HUES48 (cell line): ENCODE data around the gene TAF9B.
A peak's percentile ranks its signal among the peaks of the same experiment; 100 is the strongest.
"Not testable (repeated sequence)": the region's sequence is repeated elsewhere in the genome, so short reads cannot be mapped to it uniquely, and the experiment has no call there.

Source experiments
- H3K27ac ChIP-seq: one replicate; pipeline ENCODE4 v1.7.0; 2013; ENCODE audit warnings: low read depth, low read length, inconsistent platforms
- H3K27me3 ChIP-seq: 2 replicates; pipeline ENCODE4 v1.6.1; 2013; ENCODE audit warnings: mild to moderate bottlenecking, low read length; ENCODE audit not compliant: control insufficient read depth, insufficient read depth
- H3K36me3 ChIP-seq: 2 replicates; pipeline ENCODE4 v1.6.1; 2013; ENCODE audit warnings: low read length; ENCODE audit not compliant: control insufficient read depth, insufficient read depth
- H3K4me1 ChIP-seq: 2 replicates; pipeline ENCODE4 v1.6.1; 2013; ENCODE audit warnings: mild to moderate bottlenecking, low read length; ENCODE audit not compliant: control insufficient read depth, insufficient read depth
- H3K4me3 ChIP-seq: 2 replicates; pipeline ENCODE4 v1.5.1; 2013; ENCODE audit warnings: mild to moderate bottlenecking, low read depth, low read length
- H3K9ac ChIP-seq: 2 replicates; pipeline ENCODE4 v1.6.1; 2013; ENCODE audit warnings: mild to moderate bottlenecking, low read depth, low read length, moderate library complexity
- H3K9me3 ChIP-seq: 2 replicates; pipeline ENCODE4 v1.6.1; 2013; ENCODE audit warnings: low read length; ENCODE audit not compliant: control insufficient read depth, insufficient read depth

TAF9B gene

DNA sequence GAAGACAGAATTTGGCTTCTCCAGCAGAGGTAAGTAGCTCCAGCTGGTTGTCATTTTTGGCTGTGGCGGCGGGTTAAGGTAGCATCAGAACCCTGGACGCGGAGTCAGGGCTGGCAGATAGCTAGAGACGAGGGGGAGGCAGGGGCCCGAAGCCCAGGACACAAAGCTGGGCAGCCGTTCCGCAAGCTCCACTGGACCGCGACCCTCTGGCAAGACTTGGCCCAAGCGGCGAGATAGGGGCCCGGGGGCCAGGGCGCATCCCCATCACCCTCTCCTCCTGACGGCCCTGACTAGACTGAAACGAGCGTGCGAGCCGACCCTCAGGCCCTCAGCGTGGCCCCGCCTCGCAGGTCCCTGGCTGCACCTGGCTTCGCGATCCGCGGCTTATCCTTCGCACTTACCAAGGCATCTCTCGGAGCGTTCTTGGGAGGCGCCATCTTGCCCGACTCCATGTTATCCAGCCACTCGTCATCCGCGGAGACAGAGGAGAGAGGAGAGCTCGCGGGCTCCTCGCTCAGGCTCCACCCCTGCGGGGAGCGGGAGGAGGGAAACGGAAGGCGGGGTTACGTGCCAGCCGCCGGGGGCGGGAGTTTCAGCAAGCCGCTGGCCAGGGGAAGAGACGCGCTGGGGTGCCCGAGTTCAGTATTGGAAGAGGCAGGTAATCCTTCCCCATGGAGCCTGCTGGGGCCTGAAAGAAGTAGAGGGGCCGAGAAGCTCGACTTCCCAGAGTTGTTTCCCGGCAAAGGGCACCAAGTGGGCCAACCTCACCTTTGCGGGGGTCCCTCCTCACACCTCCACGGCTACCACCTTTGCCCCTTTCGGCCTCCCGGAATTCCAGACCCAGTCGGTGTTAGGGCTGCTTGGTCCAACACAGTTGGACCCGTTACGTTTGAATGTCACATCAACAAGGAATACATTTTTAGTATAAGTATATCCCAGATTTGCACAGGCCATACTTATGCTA lies at the start of gene TAF9B:
Gene TAF9B (minus strand): TSS at position 491 of the 964 bp plus-strand sequence. CDS start 39 bp downstream, at position 452.
- Histone ChIP-seq H3K4me3 (peak within 1 kb of the TSS; percentile 65), H3K9me3 (peaks cover 31% of the 10 kb centered on the region), H3K9ac (peak within 1 kb of the TSS; percentile 66; the same call in 1 of the 2 replicates), H3K36me3 (no peaks in the 10 kb centered on the region), H3K27me3 (no peaks in the 10 kb centered on the region), H3K27ac (peak within 1 kb of the TSS; percentile 63), H3K4me1 (no peaks in the 10 kb centered on the region)

DNA sequence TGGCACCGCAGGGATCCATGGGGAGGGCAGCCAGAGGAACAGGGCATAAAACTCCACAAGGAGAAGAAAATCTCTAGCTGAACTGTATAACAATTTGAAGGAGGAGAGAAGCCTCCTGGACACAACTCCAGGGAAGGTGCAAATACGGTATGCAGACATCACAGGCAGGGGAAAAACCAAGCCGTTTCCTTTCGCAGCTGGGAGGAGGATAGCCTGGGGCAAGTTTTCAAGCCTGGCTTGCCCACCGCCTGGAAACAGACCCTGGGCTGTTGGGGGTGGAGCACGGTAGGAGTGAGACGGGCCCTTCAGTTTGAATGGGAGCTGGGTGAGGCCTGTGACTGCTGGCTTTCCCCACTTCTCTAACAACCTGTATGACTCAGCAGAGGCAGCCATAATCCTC lies 43.4 kb upstream of the TAF9B start:
- Histone ChIP-seq H3K4me3 (no peak overlapping the region; the same call in 1 of the 2 replicates), H3K4me1 (no peaks in the 10 kb centered on the region), H3K36me3 (no peaks in the 10 kb centered on the region), H3K9ac (no peak overlapping the region), H3K9me3 (peaks cover 51% of the 10 kb centered on the region), H3K27me3 (no peaks in the 10 kb centered on the region), H3K27ac (no peak overlapping the region)

DNA sequence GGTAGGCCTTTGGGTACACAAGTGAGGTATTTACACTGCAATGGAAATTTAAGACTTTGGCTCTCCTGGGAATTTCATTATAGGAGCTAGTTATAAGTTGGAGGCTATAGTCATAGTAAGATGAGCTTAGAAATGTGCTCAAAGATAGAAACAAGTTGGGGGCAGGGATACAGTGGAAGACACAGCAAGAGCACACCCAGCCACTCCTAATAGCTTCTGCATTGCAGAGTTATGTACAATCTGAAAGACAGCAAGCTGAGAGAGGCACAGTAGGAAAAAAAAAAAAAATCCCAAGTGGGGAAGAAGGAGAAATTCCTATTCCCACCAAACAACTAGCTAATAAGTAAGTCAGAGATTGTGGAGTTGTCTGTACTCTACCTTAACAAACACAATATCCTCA lies 41.9 kb upstream of the TAF9B start:
- H3K27ac ChIP-seq = no peak overlapping the region
- no peaks in the 10 kb centered on the region for H3K4me1 ChIP-seq
- H3K9me3 ChIP-seq = peaks cover 40% of the 10 kb centered on the region
- no peak overlapping the region for H3K4me3 ChIP-seq
- no peak overlapping the region for H3K9ac ChIP-seq
- no peaks in the 10 kb centered on the region for H3K27me3 ChIP-seq
- H3K36me3 ChIP-seq = no peaks in the 10 kb centered on the region

DNA sequence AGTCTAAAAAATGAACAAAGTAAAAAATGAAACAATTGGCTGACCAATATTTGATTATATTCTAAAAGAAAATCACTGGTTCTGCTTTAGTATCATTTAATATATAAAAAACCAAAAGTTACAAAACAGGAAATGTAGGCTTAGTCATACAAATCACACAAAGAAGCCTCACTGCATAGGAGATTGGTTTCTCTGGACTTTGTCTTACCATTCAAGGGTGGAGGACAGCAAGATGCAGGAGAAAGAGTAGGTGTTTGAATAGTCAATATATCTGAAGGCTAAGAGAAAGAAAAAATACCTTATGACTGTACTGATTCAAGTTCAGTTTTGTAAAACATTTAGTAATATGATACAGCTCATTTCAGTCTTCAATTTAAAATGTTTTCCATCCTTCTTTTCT lies 28.6 kb upstream of the TAF9B start:
- H3K9ac ChIP-seq = no peak overlapping the region
- no peaks in the 10 kb centered on the region for H3K27me3 ChIP-seq
- H3K4me3 ChIP-seq = no peak overlapping the region
- no peaks in the 10 kb centered on the region for H3K4me1 ChIP-seq
- H3K27ac ChIP-seq = no peak overlapping the region
- H3K36me3 ChIP-seq = no peaks in the 10 kb centered on the region
- H3K9me3 ChIP-seq = peaks cover 36% of the 10 kb centered on the region

DNA sequence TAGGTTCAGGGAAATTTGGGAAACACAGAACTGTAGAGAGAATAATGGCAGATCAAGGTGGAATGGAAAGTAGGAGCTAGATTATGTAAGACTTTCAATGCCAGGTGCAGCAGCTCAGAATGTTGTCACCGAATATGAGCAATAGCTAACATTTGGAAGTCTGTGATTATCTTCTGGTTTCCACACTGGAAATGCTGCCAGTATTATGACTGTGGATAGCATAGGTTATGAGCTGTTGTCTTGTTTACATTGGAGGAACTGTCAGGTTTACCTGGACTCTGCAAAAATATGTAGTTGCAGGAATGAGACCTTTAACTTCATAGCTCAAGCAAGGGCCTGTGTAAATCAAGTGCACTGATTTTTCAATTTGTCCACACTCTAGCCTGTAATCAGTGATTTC lies 26.0 kb upstream of the TAF9B start:
- H3K9ac ChIP-seq = no peak overlapping the region
- H3K4me1 ChIP-seq = no peaks in the 10 kb centered on the region
- H3K9me3 ChIP-seq = peaks cover 36% of the 10 kb centered on the region
- no peak overlapping the region for H3K4me3 ChIP-seq
- H3K36me3 ChIP-seq = no peaks in the 10 kb centered on the region
- no peak overlapping the region for H3K27ac ChIP-seq
- H3K27me3 ChIP-seq = no peaks in the 10 kb centered on the region

- not testable (repeated sequence) for H3K36me3 ChIP-seq, H3K4me3 ChIP-seq, H3K27ac ChIP-seq, H3K4me1 ChIP-seq, H3K27me3 ChIP-seq, H3K9ac ChIP-seq
- H3K9me3 ChIP-seq = peaks cover 44% of the 10 kb centered on the region
These were observed 23.7 kb upstream of the TAF9B start for GRCh38 chrX:78163175-78163574.

- H3K4me1 ChIP-seq, H3K36me3 ChIP-seq, H3K27me3 ChIP-seq, H3K27ac ChIP-seq, H3K4me3 ChIP-seq, H3K9ac ChIP-seq: not testable (repeated sequence)
- H3K9me3 ChIP-seq = peaks cover 40% of the 10 kb centered on the region
These were observed 21.3 kb upstream of the TAF9B start for GRCh38 chrX:78160711-78161110.

- not testable (repeated sequence) for H3K4me1 ChIP-seq, H3K27me3 ChIP-seq, H3K4me3 ChIP-seq, H3K27ac ChIP-seq, H3K36me3 ChIP-seq, H3K9ac ChIP-seq
- H3K9me3 ChIP-seq = peaks cover 26% of the 10 kb centered on the region
These were observed 18.4 kb upstream of the TAF9B start for GRCh38 chrX:78157846-78158245.

GRCh38 chrX:78157373-78157772 lies 17.9 kb upstream of the TAF9B start:
- not testable (repeated sequence) for H3K4me3 ChIP-seq, H3K36me3 ChIP-seq, H3K9ac ChIP-seq, H3K27ac ChIP-seq, H3K4me1 ChIP-seq, H3K27me3 ChIP-seq
- H3K9me3 ChIP-seq = peaks cover 26% of the 10 kb centered on the region

DNA sequence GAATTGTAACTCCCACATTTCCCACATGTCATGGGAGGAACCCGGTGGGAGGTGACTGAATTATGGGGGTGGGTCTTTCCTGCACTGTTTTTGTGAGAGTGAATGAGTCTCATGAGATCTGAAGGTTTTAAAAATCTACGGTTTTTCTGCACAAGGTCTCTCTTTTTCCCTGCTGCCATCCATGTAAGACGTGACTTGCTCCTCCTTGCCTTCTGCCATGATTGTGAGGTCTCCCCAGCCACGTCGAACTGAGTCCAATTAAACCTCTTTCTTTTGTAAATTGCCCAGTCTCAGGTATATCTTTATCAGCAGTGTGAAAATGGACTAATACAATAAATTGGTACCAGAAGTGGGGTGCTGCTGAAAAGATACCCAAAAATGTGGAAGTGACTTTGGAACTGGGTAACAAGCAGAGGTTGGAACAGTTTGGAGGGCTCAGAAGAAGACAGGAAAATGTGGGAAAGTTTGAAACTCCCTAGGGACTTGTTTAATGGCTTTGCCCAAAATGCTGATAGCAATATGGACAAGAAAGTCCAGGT lies 7.6 kb upstream of the TAF9B start:
- H3K9ac ChIP-seq, H3K4me1 ChIP-seq, H3K27me3 ChIP-seq, H3K27ac ChIP-seq, H3K36me3 ChIP-seq, H3K4me3 ChIP-seq: not testable (repeated sequence)
- peaks cover 58% of the 10 kb centered on the region for H3K9me3 ChIP-seq

DNA sequence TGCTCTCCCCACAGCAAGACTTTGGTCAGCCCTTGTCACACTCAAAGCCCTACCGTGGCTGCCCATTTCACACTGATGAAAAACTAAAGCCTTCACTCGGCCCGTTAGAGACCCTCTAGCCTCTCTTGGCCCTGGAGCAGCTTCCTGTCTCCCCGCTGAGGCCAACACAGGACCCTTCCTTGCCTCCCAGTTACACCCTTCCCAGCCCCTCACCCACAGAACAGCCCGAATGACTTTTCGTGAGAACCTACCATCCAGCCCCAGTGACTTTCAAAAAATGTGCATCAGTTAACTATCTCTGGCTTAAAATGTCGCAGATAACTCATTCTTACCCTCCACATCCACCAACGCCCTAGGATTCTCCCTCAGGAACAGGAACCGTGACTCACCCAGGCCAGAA lies 756 bp upstream of the TAF9B start:
- H3K27ac ChIP-seq = no peak overlapping the region
- no peaks in the 10 kb centered on the region for H3K4me1 ChIP-seq
- H3K9ac ChIP-seq = no peak overlapping the region
- H3K9me3 ChIP-seq = peaks cover 31% of the 10 kb centered on the region
- H3K36me3 ChIP-seq = no peaks in the 10 kb centered on the region
- no peaks in the 10 kb centered on the region for H3K27me3 ChIP-seq
- H3K4me3 ChIP-seq = no peak overlapping the region
